Measurements from ENCODE around the gene SLC5A9.

The SLC5A9 gene

DNA sequence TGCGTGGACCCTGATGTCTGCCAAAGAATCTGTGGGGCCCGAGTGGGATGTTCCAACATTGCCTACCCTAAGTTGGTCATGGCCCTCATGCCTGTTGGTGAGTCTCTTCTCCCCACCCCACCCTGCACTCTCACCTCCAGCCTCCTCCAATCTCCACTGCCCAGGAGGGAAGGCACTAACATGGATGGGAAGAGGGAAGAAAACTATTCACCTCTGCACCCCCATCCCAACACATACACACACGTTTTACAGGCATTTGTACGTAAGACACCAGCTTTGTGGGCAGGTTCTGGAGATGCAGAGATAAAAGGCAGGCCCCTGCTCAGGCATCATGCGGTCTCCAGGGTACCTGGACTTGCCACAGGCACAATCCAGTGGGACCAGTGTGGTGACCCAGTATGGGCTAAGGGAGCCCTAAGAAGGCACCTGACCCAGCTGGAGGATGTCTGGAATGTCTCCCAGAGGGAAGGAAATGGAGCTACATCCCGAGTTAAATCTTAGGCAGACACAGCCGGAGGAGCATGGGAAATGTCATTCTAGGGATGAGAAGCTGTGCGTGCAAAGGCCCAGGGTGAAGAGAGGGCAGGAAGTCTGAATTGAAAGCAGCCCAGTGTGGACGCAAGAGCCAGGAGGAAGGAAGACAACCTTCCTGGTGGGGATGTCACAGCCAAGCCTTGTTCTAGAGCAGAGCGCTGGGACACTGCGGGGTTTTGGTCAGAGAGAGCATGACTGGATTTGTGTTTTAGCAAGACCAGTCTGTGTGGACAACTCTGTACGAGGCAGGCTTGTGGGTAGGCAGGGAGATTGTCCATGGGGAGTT, 11.4 kb downstream of the SLC5A9 start:
- H3K4me3 ChIP-seq (ENCODE audit: low read depth, low read length): no peak overlapping the region
- TF ChIP-seq, protein P1, sequence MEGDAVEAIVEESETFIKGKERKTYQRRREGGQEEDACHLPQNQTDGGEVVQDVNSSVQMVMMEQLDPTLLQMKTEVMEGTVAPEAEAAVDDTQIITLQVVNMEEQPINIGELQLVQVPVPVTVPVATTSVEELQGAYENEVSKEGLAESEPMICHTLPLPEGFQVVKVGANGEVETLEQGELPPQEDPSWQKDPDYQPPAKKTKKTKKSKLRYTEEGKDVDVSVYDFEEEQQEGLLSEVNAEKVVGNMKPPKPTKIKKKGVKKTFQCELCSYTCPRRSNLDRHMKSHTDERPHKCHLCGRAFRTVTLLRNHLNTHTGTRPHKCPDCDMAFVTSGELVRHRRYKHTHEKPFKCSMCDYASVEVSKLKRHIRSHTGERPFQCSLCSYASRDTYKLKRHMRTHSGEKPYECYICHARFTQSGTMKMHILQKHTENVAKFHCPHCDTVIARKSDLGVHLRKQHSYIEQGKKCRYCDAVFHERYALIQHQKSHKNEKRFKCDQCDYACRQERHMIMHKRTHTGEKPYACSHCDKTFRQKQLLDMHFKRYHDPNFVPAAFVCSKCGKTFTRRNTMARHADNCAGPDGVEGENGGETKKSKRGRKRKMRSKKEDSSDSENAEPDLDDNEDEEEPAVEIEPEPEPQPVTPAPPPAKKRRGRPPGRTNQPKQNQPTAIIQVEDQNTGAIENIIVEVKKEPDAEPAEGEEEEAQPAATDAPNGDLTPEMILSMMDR (IDR thresholded peaks at IDR 0.05; ENCODE audit: low read depth, low read length, missing control alignments): no peak
- in situ Hi-C loops (cut with HindIII; ENCODE audit: low pct_ligation_motif_present, low sequenced_read_pairs): no loop called here
- H3K36me3 ChIP-seq (replicated peaks): no peaks in the 10 kb centered on the region
- H3K27me3 ChIP-seq (replicated peaks): no peaks in the 10 kb centered on the region
- no peak for DNase-seq
- no peak overlapping the region for H3K27ac ChIP-seq

DNA sequence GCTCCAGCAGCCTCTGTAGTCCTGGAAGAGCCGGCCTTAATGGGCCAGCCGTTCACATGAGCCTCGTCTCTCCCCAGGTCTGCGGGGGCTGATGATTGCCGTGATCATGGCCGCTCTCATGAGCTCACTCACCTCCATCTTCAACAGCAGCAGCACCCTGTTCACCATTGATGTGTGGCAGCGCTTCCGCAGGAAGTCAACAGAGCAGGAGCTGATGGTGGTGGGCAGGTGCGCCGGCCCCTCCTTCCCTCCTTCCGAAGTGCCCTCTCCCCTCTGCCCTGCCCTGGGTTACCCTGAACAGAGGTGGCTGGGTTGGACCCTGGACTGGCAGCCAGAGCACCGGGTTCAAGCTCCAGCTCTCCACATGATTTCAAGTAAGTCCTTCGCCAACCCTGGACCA, 13.1 kb downstream of the SLC5A9 start:
- Histone ChIP-seq H3K27me3 (replicated peaks) (no peaks in the 10 kb centered on the region), H3K27ac (no peak overlapping the region), H3K4me3 (ENCODE audit: low read depth, low read length) (no peak overlapping the region), H3K36me3 (replicated peaks) (no peaks in the 10 kb centered on the region)
- in situ Hi-C loops (cut with HindIII; ENCODE audit: low pct_ligation_motif_present, low sequenced_read_pairs): no loop called here
- TF ChIP-seq, protein P1 (IDR thresholded peaks at IDR 0.05; ENCODE audit: low read depth, low read length, missing control alignments): no peak
- DNase-seq: no peak

DNA sequence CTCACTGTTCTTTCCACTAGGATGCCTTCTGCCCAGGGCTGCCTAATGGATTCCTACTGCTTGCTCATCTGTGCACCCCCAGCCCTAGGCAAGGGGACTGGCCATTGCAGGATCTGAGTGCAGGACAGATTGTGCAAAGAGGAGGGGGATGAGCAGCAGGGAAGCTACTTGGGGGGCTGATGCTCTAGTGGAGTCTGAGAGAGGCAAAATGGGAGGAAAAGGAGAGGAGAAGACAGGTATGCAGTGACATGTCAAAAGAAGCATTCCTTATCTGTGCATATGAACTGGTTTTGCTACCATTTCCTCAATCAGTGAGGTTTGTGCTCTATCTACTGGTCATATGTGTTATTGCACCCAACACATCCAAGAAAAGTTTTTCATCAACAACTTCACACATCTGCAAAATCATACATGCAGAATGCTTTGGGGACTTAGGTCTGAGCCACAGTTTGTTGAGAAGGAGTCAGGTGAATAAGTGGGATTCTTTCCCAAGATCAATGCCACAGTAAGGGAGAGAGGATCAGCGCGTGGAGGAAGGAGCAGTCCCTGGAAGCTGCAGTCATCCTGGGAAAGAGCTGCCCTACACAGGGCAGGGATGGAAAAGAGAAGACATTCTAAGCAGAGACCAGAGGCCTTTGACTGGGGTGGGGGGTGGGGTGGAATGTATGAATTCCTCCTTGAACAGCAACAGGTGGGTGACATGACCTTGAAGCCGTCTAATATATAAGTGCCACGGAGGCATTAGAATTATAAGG, 14.4 kb downstream of the SLC5A9 start:
- no peak overlapping the region for H3K27ac ChIP-seq
- in situ Hi-C loops (cut with HindIII; ENCODE audit: low pct_ligation_motif_present, low sequenced_read_pairs): no loop called here

DNA sequence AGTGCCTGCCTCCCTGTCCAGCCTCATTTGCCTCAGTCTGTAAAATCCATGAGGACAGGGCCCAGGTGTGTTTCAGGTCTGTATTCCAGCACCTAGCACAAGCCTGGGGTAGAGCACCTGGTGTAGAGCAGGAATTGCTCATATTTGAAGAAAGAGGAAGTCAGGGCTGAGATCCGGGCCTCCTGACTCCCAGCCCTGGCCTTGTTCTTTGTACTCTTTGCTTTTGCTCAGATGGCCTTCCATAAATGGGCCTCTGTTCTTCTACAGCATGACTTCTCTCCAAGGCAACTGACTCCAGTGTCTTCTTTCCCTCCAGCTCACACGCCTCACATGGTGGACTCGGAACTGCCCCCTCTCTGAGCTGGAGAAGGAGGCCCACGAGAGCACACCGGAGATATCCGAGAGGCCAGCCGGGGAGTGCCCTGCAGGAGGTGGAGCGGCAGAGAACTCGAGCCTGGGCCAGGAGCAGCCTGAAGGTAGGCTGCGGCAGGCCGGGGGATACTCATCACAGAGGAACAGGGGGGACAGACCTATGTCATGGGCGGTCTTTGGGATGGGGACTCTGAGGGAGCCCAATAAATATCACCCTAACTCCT, 19.7 kb downstream of the SLC5A9 start:
- no peaks in the 10 kb centered on the region for H3K36me3 ChIP-seq (replicated peaks)
- DNase-seq: no peak
- H3K27me3 ChIP-seq (replicated peaks): no peaks in the 10 kb centered on the region
- no peak overlapping the region for H3K27ac ChIP-seq
- in situ Hi-C loops (cut with HindIII; ENCODE audit: low pct_ligation_motif_present, low sequenced_read_pairs): no loop called here
- H3K4me3 ChIP-seq (ENCODE audit: low read depth, low read length): no peak overlapping the region
- TF ChIP-seq, protein P1 (IDR thresholded peaks at IDR 0.05; ENCODE audit: low read depth, low read length, missing control alignments): no peak

More for the DNA sequence above, 14.4 kb downstream of the SLC5A9 start:
- TF ChIP-seq, protein P1 (IDR thresholded peaks at IDR 0.05; ENCODE audit: low read depth, low read length, missing control alignments): peak; percentile 57
- Histone ChIP-seq H3K27me3 (replicated peaks) (no peaks in the 10 kb centered on the region), H3K4me3 (ENCODE audit: low read depth, low read length) (no peak overlapping the region), H3K36me3 (replicated peaks) (no peaks in the 10 kb centered on the region)
- DNase-seq: peak; percentile 25

DNA sequence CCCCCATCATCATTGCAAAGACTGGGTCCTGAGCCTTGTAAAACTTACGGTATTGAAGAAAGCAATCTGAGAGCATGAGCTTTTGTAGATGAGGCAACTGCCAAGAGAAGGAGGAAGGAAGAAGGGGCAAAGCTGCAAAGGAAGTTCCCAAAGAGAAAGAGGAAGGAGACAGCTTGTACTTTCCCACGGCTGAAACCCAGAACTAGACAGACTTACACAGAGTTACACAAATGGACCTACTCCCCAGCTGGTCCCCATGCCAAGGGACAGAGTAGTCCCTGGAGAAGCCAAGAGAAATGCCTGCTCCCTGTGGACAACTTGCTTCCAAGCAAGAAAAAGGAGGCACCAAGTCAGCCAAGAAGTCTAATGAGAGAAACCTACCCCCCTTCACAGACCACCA, 22.6 kb downstream of the SLC5A9 start:
- TF ChIP-seq, protein P1 (IDR thresholded peaks at IDR 0.05; ENCODE audit: low read depth, low read length, missing control alignments): no peak
- Histone ChIP-seq H3K27me3 (replicated peaks) (no peaks in the 10 kb centered on the region), H3K27ac (no peak overlapping the region), H3K36me3 (replicated peaks) (no peaks in the 10 kb centered on the region), H3K4me3 (ENCODE audit: low read depth, low read length) (no peak overlapping the region)
- DNase-seq: no peak
- in situ Hi-C loops (cut with HindIII; ENCODE audit: low pct_ligation_motif_present, low sequenced_read_pairs): no loop called here

All from brain microvascular endothelial cell (primary cell).